RWPE1 (cell line): ENCODE results near the gene ZNF791.
"Not testable (repeated sequence)": the region's sequence is repeated elsewhere in the genome, so short reads cannot be mapped to it uniquely, and the experiment has no call there.

Experiments used
- CTCF ChIA-PET: fragments of 350-600 bp; sonication (Branson Sonifier 250); formaldehyde crosslinking; extraction: SDS; loops from one replicate; lab custom pipeline; 2021; lab: Yijun Ruan, JAX
- POLR2A ChIA-PET: fragments of 400-600 bp; formaldehyde crosslinking; extraction: SDS; loops from one replicate; lab custom pipeline; 2020; ENCODE audit warnings: antibody characterized with exemption; ENCODE audit not compliant: low non-redundant PET; lab: Yijun Ruan, JAX
- DNase-seq: peaks from one replicate; pipeline ENCODE4 v3.0.0; 2012; ENCODE audit warnings: low spot score
- H3K27ac ChIP-seq: fragments of 450-650 bp; 2 replicates; pipeline ENCODE4 v1.5.1; 2017
- TF ChIP-seq, protein P1 (sequence below): fragments of 450-650 bp; conservative IDR thresholded peaks from 2 replicates; pipeline ENCODE4 v1.5.1; 2017; ENCODE audit warnings: low read depth, mild to moderate bottlenecking

The ZNF791 gene

DNA sequence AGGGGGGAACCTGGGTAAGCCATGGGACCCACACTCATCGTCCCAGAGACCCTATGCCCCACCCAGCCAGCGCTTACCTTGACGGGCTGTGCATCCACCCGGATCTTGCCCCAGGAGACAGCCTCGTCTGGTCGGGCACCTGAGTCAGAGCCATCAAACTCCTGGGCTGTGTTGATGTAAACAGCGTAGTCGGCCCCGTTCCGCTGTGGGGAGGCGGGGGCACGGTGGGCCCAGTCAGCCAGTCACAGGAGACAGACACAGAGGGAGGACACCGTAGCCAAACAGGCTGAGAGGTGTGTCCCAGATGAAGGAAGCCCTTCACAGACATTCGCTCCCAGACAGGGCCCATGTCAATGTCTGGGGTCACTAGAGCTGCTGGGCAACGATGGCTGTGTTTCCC lies 65.2 kb downstream of the ZNF791 start:
- ChIA-PET CTCF (interaction anchor here (1.4 kb wide), 1 partner anchor 172 kb away, joined by 6 read pairs; no protein-coding TSS in a partner anchor), POLR2A (no interaction called here)
- peak overlapping the region; percentile 40 for H3K27ac ChIP-seq
- DNase-seq: no peak
- TF ChIP-seq, protein P1, sequence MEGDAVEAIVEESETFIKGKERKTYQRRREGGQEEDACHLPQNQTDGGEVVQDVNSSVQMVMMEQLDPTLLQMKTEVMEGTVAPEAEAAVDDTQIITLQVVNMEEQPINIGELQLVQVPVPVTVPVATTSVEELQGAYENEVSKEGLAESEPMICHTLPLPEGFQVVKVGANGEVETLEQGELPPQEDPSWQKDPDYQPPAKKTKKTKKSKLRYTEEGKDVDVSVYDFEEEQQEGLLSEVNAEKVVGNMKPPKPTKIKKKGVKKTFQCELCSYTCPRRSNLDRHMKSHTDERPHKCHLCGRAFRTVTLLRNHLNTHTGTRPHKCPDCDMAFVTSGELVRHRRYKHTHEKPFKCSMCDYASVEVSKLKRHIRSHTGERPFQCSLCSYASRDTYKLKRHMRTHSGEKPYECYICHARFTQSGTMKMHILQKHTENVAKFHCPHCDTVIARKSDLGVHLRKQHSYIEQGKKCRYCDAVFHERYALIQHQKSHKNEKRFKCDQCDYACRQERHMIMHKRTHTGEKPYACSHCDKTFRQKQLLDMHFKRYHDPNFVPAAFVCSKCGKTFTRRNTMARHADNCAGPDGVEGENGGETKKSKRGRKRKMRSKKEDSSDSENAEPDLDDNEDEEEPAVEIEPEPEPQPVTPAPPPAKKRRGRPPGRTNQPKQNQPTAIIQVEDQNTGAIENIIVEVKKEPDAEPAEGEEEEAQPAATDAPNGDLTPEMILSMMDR: no peak

DNA sequence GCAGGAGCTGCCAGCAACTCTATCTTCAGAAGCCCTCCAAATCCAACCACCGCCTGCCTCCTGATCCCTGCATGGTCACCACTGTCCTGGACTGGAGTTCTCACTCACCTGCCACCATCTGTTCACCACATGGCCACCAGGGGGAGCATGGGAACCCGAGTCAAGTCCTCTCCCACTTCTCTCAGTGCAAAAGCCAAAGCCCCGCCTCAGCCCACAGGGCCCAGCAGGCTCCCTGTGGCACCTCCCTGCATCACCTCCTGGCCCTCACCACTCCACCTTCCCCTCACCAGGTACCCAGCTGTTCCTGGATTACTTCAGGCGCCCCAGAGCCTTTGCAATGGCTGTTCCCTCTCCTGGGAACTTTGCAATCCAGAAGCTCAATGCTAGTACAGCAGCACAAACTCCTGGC lies 65.7 kb downstream of the ZNF791 start:
- ChIA-PET CTCF (interaction anchor here (0.6 to 1.4 kb wide), 4 partner anchors 37 to 221 kb away, joined by 3 to 6 read pairs (median 6); no protein-coding TSS in a partner anchor), POLR2A (no interaction called here)
- peak; percentile 75 for DNase-seq
- peak overlapping the region; percentile 40 for H3K27ac ChIP-seq
- TF ChIP-seq, protein P1: peak; percentile 84

DNA sequence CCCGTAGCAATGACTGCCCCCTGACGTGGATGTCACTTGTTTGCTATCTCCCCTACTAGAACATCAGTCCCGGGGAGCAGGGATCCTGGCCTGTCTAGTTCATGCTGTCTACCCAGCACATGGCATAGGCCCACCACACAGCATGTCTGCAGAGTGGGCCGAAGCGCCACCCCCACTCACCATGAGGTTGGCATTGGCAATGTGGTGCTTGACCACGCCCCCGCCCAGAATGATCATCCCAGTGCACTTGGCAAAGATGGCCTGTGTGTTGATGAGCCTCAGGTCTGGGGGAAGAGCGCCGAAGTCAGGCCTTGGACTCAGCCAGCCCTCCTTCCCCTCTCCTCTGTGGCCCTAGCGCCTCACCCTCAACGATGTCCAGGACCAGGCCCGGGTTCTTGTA lies 66.2 kb downstream of the ZNF791 start:
- ChIA-PET POLR2A (no interaction called here), CTCF (interaction anchor here (0.6 to 1.4 kb wide), 4 partner anchors 37 to 221 kb away, joined by 3 to 6 read pairs (median 6); no protein-coding TSS in a partner anchor)
- peak overlapping the region; percentile 40 for H3K27ac ChIP-seq
- no peak for DNase-seq
- TF ChIP-seq, protein P1: no peak

DNA sequence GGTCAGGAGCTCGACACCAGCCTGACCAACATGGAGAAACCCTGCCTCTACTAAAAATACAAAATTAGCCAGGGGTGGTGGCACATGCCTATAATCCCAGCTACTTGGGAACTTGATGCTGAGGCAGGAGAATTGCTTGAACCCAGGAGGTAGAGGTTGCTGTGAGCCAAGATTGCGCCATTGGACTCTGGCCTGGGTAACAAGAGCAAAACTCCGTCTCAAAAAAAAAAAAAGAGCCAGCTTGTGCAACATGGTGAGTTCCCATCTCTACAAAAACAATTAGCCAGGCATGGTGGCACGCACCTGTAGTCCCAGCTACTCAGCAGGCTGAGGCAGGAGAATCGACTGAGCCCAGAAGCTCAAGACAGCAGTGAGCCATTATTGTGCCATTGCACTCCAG lies 67.3 kb downstream of the ZNF791 start:
- not testable (repeated sequence) for DNase-seq
- POLR2A ChIA-PET: interaction anchor here (0.6 kb wide), 3 partner anchors 9 to 1118 kb away, joined by 3 to 5 read pairs (median 3); a partner anchor contains a TSS
- CTCF ChIA-PET: interaction anchor here (0.6 kb wide), 1 partner anchor 63 kb away, joined by 4 read pairs; no protein-coding TSS in a partner anchor
- peak overlapping the region; percentile 40 for H3K27ac ChIP-seq

DNA sequence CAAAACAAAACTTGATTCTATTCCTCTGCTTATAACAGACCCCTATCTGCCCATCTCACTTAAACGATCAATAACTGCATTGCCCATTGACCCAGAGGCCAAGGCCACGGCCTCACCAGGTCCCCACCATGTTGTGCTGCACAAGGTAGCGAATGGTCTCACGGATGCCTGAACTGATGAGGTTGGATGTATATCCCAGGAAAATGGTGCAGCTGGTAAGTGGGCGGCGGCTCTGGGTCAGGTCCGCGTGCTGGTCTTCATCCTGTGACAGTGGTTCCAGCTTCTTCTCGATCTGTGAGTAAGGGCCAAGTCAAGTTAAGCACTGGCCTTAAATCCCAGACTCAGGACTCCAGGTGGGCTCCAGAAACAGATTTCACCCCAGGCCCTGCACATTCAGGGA lies 69.3 kb downstream of the ZNF791 start:
- no peak for DNase-seq
- peak overlapping the region; percentile 99 for H3K27ac ChIP-seq
- ChIA-PET CTCF (no interaction called here), POLR2A (no interaction called here)
- TF ChIP-seq, protein P1: no peak

DNA sequence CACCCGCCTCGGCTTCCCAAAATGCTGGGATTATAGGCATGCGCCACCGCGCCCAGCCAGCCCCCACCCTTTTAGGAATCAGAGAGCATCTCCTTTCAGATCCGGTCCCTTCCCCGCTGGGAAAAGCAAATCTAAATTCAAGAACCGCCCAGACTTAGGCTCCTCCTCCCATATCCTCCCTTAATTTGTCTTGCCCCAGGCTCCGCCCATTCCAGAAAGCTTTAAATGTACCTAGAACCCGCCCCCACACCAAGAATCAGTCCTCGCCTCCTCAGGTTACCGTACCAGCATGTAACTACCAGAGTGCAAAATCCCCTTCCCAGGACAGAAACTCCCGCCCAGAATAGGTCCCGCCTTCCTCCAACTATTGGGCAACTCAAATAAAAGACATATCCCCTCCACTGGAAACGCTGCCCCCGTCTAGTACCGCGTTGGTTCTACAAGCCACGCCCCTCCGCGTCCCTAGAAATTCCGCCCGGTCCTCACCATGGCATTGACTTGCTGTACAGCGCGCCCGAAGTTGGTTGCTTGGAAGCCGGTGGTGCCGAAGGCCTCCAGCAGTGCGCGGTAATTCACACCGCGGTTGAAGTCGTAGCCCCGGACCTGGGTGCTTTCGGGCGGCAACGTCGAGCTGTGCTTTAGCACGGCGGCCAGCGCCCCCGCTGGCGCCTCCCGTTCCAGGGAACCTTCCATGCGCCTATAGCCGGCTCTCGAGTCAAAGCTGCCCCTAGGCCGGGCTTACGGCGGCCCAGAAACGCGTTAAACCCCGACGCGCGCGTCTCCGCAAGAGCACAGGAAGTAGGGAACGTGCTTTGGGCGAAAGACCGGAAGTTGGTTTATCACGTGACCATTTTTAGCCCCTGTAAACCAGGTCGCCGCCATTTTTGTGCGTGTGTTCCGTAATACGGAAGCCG lies 70.6 kb downstream of the ZNF791 start, which contains the start of gene DHPS:
DHPS (minus strand) TSS at position 807 of the 914 bp plus-strand sequence; CDS start at position 693, 114 bp downstream.
- TF ChIP-seq, protein P1: no peak
- H3K27ac ChIP-seq: peak within 1 kb of the TSS; percentile 99
- ChIA-PET CTCF (interaction anchor here (0.5 to 1.3 kb wide), 6 partner anchors 9 to 945 kb away, joined by 3 to 5 read pairs (median 4); partner anchors contain the start of genes MAN2B1 and WDR83), POLR2A (interaction anchor here (0.5 to 0.7 kb wide), 5 partner anchors 8 to 794 kb away, joined by 3 to 8 read pairs (median 5); no protein-coding TSS in a partner anchor)
- peak; percentile 96 for DNase-seq
